HepG2 (cell line): ENCODE data around the gene BRAF. TPM values are rescaled to one million over a fixed set of nuclear protein-coding genes. Genes with fewer than 3 reads are reported as not detected.

Source experiments
- ARID5B ChIP-seq: IDR thresholded peaks from 2 replicates; pipeline ENCODE4 v1.4.0; 2020; ENCODE audit warnings: mild to moderate bottlenecking, missing genetic modification reagents
- ELF4 ChIP-seq: sonication (generic); formaldehyde crosslinking; IDR thresholded peaks from 2 replicates; pipeline ENCODE4 v1.5.0; 2020; ENCODE audit warnings: missing genetic modification reagents, mild to moderate bottlenecking, moderate library complexity, borderline replicate concordance
- HMG20A ChIP-seq: IDR thresholded peaks from 2 replicates; pipeline ENCODE4 v1.6.1; 2016; ENCODE audit warnings: borderline replicate concordance
- HMG20B ChIP-seq: conservative IDR thresholded peaks from 2 replicates; pipeline ENCODE4 v1.6.1; 2016; ENCODE audit warnings: missing genetic modification reagents, missing compliant biosample characterization
- HNF4A ChIP-seq: sonication (generic); formaldehyde crosslinking; IDR thresholded peaks from 2 replicates; pipeline ENCODE4 v1.4.0; 2020; ENCODE audit warnings: missing genetic modification reagents
- HOXD1 ChIP-seq: sonication (generic); formaldehyde crosslinking; IDR thresholded peaks from 2 replicates; pipeline ENCODE4 v1.5.0; 2020; ENCODE audit warnings: missing genetic modification reagents
- IRF1 ChIP-seq: sonication (generic); formaldehyde crosslinking; IDR thresholded peaks from 2 replicates; pipeline ENCODE4 v1.4.0; 2020; ENCODE audit warnings: low read depth, mild to moderate bottlenecking, missing genetic modification reagents
- KLF13 ChIP-seq: sonication (generic); formaldehyde crosslinking; IDR thresholded peaks from 2 replicates; pipeline ENCODE4 v1.4.0; 2020; ENCODE audit warnings: mild to moderate bottlenecking, missing genetic modification reagents
- NFE2L1 ChIP-seq: sonication (generic); formaldehyde crosslinking; IDR thresholded peaks from 2 replicates; pipeline ENCODE4 v1.4.0; 2020; ENCODE audit warnings: missing genetic modification reagents, mild to moderate bottlenecking, borderline replicate concordance
- NFIB ChIP-seq: sonication (generic); formaldehyde crosslinking; IDR thresholded peaks from 2 replicates; pipeline ENCODE4 v1.9.0; 2021; ENCODE audit warnings: missing genetic modification reagents, mild to moderate bottlenecking, borderline replicate concordance
- PAX8 ChIP-seq: sonication (generic); formaldehyde crosslinking; IDR thresholded peaks from 2 replicates; pipeline ENCODE4 v1.8.0; 2022; ENCODE audit warnings: mild to moderate bottlenecking, missing genetic modification reagents, borderline replicate concordance
- RARA ChIP-seq: IDR thresholded peaks from 2 replicates; pipeline ENCODE4 v1.6.1; 2016; ENCODE audit warnings: missing genetic modification reagents, missing compliant biosample characterization
- TBX3 ChIP-seq: fragments of 450-650 bp; IDR thresholded peaks from 2 replicates; pipeline ENCODE4 v1.6.1; 2017; ENCODE audit warnings: antibody characterized with exemption, mild to moderate bottlenecking, inconsistent platforms, borderline replicate concordance
- THAP11 ChIP-seq: IDR thresholded peaks from 2 replicates; pipeline ENCODE4 v1.6.1; 2016; ENCODE audit warnings: missing biosample characterization, missing genetic modification reagents
- TRIM22 ChIP-seq: fragments of 450-650 bp; IDR thresholded peaks from 2 replicates; pipeline ENCODE4 v1.6.1; 2017
- ZBTB44 ChIP-seq: sonication (generic); formaldehyde crosslinking; IDR thresholded peaks from 2 replicates; pipeline ENCODE4 v1.4.0; 2020; ENCODE audit warnings: missing genetic modification reagents
- ZEB1 ChIP-seq: IDR thresholded peaks from 2 replicates; pipeline ENCODE4 v1.6.1; 2012; ENCODE audit warnings: mild to moderate bottlenecking, low read depth, inconsistent platforms; ENCODE audit not compliant: insufficient replicate concordance
- ZFP36 ChIP-seq: fragments of 150-350 bp; IDR thresholded peaks from 2 replicates; pipeline ENCODE4 v1.6.1; 2018; ENCODE audit warnings: borderline replicate concordance, low read length, low read depth; ENCODE audit not compliant: partially characterized antibody
- ZFY ChIP-seq: sonication (generic); formaldehyde crosslinking; IDR thresholded peaks from 2 replicates; pipeline ENCODE4 v1.4.0; 2020; ENCODE audit warnings: missing genetic modification reagents
- ZNF337 ChIP-seq: sonication (generic); formaldehyde crosslinking; IDR thresholded peaks from 2 replicates; pipeline ENCODE4 v1.5.1; 2020; ENCODE audit warnings: missing genetic modification reagents, low read depth, mild to moderate bottlenecking, borderline replicate concordance
- ZNF430 ChIP-seq: sonication (generic); formaldehyde crosslinking; IDR thresholded peaks from 2 replicates; pipeline ENCODE4 v1.9.0; 2021; ENCODE audit warnings: mild to moderate bottlenecking, missing genetic modification reagents
- ZNF496 ChIP-seq: sonication (generic); formaldehyde crosslinking; IDR thresholded peaks from 2 replicates; pipeline ENCODE4 v1.8.1; 2023; ENCODE audit warnings: mild to moderate bottlenecking, moderate library complexity, missing genetic modification reagents; ENCODE audit not compliant: insufficient replicate concordance
- ZNF552 ChIP-seq: sonication (generic); formaldehyde crosslinking; IDR thresholded peaks from 2 replicates; pipeline ENCODE4 v1.9.0; 2022; ENCODE audit warnings: missing genetic modification reagents, mild to moderate bottlenecking, borderline replicate concordance
- ZNF75D ChIP-seq: sonication (generic); formaldehyde crosslinking; IDR thresholded peaks from 2 replicates; pipeline ENCODE4 v1.8.1; 2023; ENCODE audit warnings: missing genetic modification reagents, mild to moderate bottlenecking, borderline replicate concordance
- ZSCAN31 ChIP-seq: sonication (generic); formaldehyde crosslinking; IDR thresholded peaks from 2 replicates; pipeline ENCODE4 v1.5.0; 2020; ENCODE audit warnings: low read depth, mild to moderate bottlenecking, missing genetic modification reagents
- polyA plus RNA-seq, 8 experiments: library from polyadenylated mRNA; depleted of rRNA in 3 of 8; stranded (reverse) in 7 of 8; unstranded in 1 of 8; fragments of >200 nt; fragmentation: Illumina TruSeq in 4 of 8; extraction: Trizol in 4 of 8; gene quantifications; 2 replicates each; pipeline versions ENCODE4 v1.2.1 to v1.2.3, GENCODE V29; 2011 to 2016; ENCODE audit warnings: low read depth in 4 of 8, missing spikeins in 1 of 8, mixed read lengths in 1 of 8; ENCODE audit not compliant: insufficient read depth in 1 of 8
- total RNA-seq, 5 experiments: library from RNA; depleted of rRNA; stranded (reverse); fragments of >200 nt; fragmentation: Illumina TruSeq; extraction: Trizol; gene quantifications; 2 replicates each; pipeline ENCODE4 v1.2.3, GENCODE V29; 2016; ENCODE audit warnings: low read depth in 1 of 5

Gene BRAF
- total and polyA plus RNA-seq, 2 of the 13 experiments (the other 11 are each of a cell fraction or from before 2014, with no cell fraction given): 12.5 to 13.4 TPM

- TF ChIP-seq HMG20A (peak; percentile 40; the same call in 1 of the 2 replicates), TRIM22 (no peak), NFIB (CRISPR knock-in tag) (no peak), KLF13 (CRISPR knock-in tag) (no peak), ARID5B (CRISPR knock-in tag) (peak; percentile 70), HMG20B (CRISPR knock-in tag) (no peak), NFE2L1 (CRISPR knock-in tag) (no peak), ZBTB44 (CRISPR knock-in tag) (no peak), ZFY (no peak), RARA (peak; percentile 47), ZEB1 (peak; percentile 71), ZNF337 (no peak), THAP11 (CRISPR knock-in tag) (no peak), HNF4A (CRISPR knock-in tag) (peak; percentile 84), ZNF430 (no peak), ZSCAN31 (CRISPR knock-in tag) (no peak), ZFP36 (no peak), HOXD1 (CRISPR knock-in tag) (no peak), ZNF552 (CRISPR knock-in tag) (no peak), ZNF496 (CRISPR knock-in tag) (no peak), TBX3 (no peak), ZNF75D (CRISPR knock-in tag) (no peak), PAX8 (no peak), IRF1 (CRISPR knock-in tag) (no peak), ELF4 (CRISPR knock-in tag) (no peak)
Observed at GRCh38 chr7:140744005-140744404, 180.7 kb downstream of the BRAF start (continued).
